ENCODE data around the gene THEM5. TPM values are rescaled to one million over a fixed set of nuclear protein-coding genes. Genes with fewer than 3 reads are reported as not detected.

Gene THEM5
- total RNA-seq, 2 donors from 2014 or later = not detected

GRCh38 chr1:151802372-151802771, 51.1 kb downstream of the THEM5 start:
- H3K4me1 Mint-ChIP-seq = no peaks in the 10 kb centered on the region
- no peak overlapping the region for H3K9ac ChIP-seq (ENCODE audit: extremely low read depth, low read length, poor library complexity, severe bottlenecking)
- DNase-seq = peak; percentile 23
- TF ChIP-seq, protein P1, sequence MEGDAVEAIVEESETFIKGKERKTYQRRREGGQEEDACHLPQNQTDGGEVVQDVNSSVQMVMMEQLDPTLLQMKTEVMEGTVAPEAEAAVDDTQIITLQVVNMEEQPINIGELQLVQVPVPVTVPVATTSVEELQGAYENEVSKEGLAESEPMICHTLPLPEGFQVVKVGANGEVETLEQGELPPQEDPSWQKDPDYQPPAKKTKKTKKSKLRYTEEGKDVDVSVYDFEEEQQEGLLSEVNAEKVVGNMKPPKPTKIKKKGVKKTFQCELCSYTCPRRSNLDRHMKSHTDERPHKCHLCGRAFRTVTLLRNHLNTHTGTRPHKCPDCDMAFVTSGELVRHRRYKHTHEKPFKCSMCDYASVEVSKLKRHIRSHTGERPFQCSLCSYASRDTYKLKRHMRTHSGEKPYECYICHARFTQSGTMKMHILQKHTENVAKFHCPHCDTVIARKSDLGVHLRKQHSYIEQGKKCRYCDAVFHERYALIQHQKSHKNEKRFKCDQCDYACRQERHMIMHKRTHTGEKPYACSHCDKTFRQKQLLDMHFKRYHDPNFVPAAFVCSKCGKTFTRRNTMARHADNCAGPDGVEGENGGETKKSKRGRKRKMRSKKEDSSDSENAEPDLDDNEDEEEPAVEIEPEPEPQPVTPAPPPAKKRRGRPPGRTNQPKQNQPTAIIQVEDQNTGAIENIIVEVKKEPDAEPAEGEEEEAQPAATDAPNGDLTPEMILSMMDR (conservative IDR thresholded peaks at IDR 0.05) = no peak
- no peaks in the 10 kb centered on the region for H3K27me3 ChIP-seq (ENCODE audit: control insufficient read depth, insufficient read depth, low read length, poor library complexity, severe bottlenecking)
- no peak overlapping the region for H3K4me3 Mint-ChIP-seq
- H3K9me3 Mint-ChIP-seq = no peaks in the 10 kb centered on the region
- no peaks in the 10 kb centered on the region for H3K36me3 ChIP-seq (ENCODE audit: control insufficient read depth, insufficient read depth, low read length)
- peaks cover 10% of the 10 kb centered on the region for H3K27me3 Mint-ChIP-seq (ENCODE audit: insufficient read depth)
- H3K27ac Mint-ChIP-seq = no peak overlapping the region
- H3K4me1 ChIP-seq (ENCODE audit: control insufficient read depth, insufficient read depth, low read length) = no peaks in the 10 kb centered on the region
- no peaks in the 10 kb centered on the region for H3K36me3 Mint-ChIP-seq (ENCODE audit: low read depth)
- WGBS, 2 experiments (ENCODE audit: insufficient coverage in 1 of 2, insufficient read length in 1 of 2) = 90 to 91% methylated on average over 5 of the region's 5 CpGs
- no peak overlapping the region for H3K27ac ChIP-seq (ENCODE audit: low read depth, low read length)
- H3K4me3 ChIP-seq (ENCODE audit: low read length) = no peak overlapping the region
- H3K9me3 ChIP-seq (ENCODE audit: control insufficient read depth, low read length) = no peaks in the 10 kb centered on the region

- no peak overlapping the region for H3K4me3 ChIP-seq (ENCODE audit: low read length)
- Mint-ChIP-seq H3K9me3 (no peaks in the 10 kb centered on the region), H3K27me3 (ENCODE audit: insufficient read depth) (peaks cover 10% of the 10 kb centered on the region), H3K27ac (no peak overlapping the region), H3K4me3 (no peak overlapping the region), H3K36me3 (ENCODE audit: low read depth) (no peaks in the 10 kb centered on the region), H3K4me1 (no peaks in the 10 kb centered on the region)
- 92 to 94% methylated on average over 5 to 7 of the region's 7 CpGs for WGBS, 2 experiments (ENCODE audit: insufficient coverage in 1 of 2, insufficient read length in 1 of 2)
- no peak overlapping the region for H3K9ac ChIP-seq (ENCODE audit: extremely low read depth, low read length, poor library complexity, severe bottlenecking)
- no peaks in the 10 kb centered on the region for H3K9me3 ChIP-seq (ENCODE audit: control insufficient read depth, low read length)
- no peaks in the 10 kb centered on the region for H3K4me1 ChIP-seq (ENCODE audit: control insufficient read depth, insufficient read depth, low read length)
- no peaks in the 10 kb centered on the region for H3K27me3 ChIP-seq (ENCODE audit: control insufficient read depth, insufficient read depth, low read length, poor library complexity, severe bottlenecking)
- no peak for DNase-seq
- no peak overlapping the region for H3K27ac ChIP-seq (ENCODE audit: low read depth, low read length)
- H3K36me3 ChIP-seq (ENCODE audit: control insufficient read depth, insufficient read depth, low read length) = no peaks in the 10 kb centered on the region
- TF ChIP-seq, protein P1 (conservative IDR thresholded peaks at IDR 0.05) = no peak
These were observed 51.7 kb downstream of the THEM5 start for GRCh38 chr1:151801846-151802245.

GRCh38 chr1:151801310-151801820, 52.1 kb downstream of the THEM5 start:
- DNase-seq = peak; percentile 37
- H3K9me3 Mint-ChIP-seq = no peaks in the 10 kb centered on the region
- Histone ChIP-seq H3K9ac (ENCODE audit: extremely low read depth, low read length, poor library complexity, severe bottlenecking) (no peak overlapping the region), H3K9me3 (ENCODE audit: control insufficient read depth, low read length) (no peaks in the 10 kb centered on the region), H3K27me3 (ENCODE audit: control insufficient read depth, insufficient read depth, low read length, poor library complexity, severe bottlenecking) (no peaks in the 10 kb centered on the region), H3K4me1 (ENCODE audit: control insufficient read depth, insufficient read depth, low read length) (no peaks in the 10 kb centered on the region), H3K36me3 (ENCODE audit: control insufficient read depth, insufficient read depth, low read length) (no peaks in the 10 kb centered on the region), H3K4me3 (ENCODE audit: low read length) (no peak overlapping the region), H3K27ac (ENCODE audit: low read depth, low read length) (no peak overlapping the region)
- H3K27me3 Mint-ChIP-seq (ENCODE audit: insufficient read depth) = peaks cover 12% of the 10 kb centered on the region
- no peaks in the 10 kb centered on the region for H3K4me1 Mint-ChIP-seq
- 95 to 100% methylated on average over 5 to 12 of the region's 12 CpGs for WGBS, 2 experiments (ENCODE audit: insufficient coverage in 1 of 2, insufficient read length in 1 of 2)
- H3K27ac Mint-ChIP-seq = no peak overlapping the region
- TF ChIP-seq, protein P1 (conservative IDR thresholded peaks at IDR 0.05) = no peak
- H3K36me3 Mint-ChIP-seq (ENCODE audit: low read depth) = no peaks in the 10 kb centered on the region
- no peak overlapping the region for H3K4me3 Mint-ChIP-seq

All from endodermal cell (in vitro differentiated cells).